HG03432 (cell line): ENCODE results near the gene CETN3.
"Not testable (repeated sequence)": the region's sequence is repeated elsewhere in the genome, so short reads cannot be mapped to it uniquely, and the experiment has no call there.

ENCODE experiments used
- ATAC-seq: cut with Tn5 transposase; IDR thresholded peaks from one replicate; pipeline ENCODE4 v1.9.1; 2021; ENCODE audit warnings: mild to moderate bottlenecking, moderate library complexity; ENCODE audit not compliant: unreplicated experiment

The CETN3 gene

DNA sequence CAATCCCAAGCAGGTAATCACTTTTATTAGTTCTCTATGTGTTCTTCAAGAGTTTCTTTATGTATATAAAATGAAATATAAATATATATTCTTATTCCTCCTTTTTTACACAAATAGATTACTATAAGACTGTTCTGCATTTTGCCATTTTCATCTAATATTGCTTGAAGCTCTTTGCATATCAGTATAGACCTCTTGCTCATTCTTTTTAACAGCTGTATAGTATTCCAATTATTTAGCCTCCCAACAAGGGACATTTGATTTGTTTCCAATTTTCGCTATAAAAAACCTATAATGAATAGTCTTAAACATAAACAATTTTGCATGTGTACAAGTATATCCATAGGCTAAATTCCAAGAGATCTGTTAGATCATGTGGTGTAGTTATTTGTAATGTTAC, 25.2 kb downstream of the CETN3 start:
- ATAC-seq: no peak

DNA sequence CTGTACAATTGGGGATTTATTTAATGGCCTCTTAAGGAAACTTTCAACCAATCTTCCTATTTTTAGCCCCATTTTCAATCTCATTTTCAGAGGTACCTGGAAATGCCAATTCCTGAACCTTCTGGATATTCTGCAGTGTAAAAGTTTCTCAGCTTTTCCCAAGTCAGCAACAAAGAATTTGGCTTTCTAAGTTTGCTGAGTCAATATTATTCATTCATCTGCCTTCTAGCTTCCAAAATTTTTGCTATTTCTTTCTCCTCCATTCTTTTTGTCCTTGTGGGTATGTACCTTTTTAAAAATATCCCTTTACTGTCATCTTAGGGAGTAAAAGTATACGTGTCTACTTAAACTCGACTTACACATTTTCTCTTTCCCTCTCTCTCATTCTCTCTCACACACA, 25.7 kb downstream of the CETN3 start:
- no peak for ATAC-seq

DNA sequence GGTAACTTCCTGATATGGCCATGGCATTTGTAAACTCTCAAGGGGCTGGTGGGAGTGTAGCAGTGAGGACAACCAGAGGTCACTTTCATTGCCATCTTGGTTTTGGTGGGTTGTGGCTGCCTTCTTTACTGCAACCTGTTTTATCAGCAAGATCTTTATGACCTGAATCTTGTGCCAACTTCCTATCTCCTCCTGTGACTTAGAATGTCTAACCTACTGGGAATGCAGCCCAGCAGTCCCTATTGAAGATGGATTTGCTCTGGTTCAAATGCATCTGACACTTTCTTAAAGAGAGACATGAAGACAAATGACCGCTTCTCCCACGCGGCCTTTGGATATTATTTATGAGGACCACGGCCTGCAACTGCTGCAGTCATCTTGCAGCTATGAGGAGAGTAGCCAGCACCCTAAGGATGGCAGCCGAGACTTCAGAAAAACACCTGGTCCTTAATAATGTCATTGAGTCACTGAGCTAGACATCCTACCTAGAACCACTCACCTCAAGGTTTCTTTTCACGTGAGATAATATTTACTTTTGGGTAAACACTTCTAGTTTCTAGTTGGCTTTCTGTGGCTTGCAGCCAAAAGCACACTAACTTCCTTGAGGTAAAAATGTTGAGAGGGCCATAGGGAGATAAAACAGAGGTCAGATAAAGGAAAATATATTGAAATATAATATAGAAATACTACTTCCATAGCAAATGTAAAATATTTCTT, 28.2 kb downstream of the CETN3 start:
- no peak for ATAC-seq

DNA sequence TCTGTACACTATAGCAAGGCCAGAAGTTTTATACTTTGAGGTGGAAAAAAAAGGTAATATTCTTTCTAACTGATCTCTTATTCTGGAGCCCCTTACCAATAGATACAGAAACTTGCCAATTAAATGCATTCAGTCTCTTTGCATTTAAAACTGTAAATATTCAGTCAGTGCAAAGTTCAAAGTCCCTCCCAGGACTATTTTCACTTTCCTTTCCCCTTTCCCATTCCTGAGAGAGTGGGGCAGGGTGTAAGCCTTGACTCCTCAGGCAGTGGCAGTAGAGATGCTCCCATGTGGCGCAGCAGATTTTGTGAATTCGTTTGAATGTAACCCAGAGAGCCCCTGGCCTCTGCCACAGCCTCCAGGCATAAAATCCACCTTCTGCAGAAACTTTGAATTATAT, 29.9 kb downstream of the CETN3 start:
- no peak for ATAC-seq

DNA sequence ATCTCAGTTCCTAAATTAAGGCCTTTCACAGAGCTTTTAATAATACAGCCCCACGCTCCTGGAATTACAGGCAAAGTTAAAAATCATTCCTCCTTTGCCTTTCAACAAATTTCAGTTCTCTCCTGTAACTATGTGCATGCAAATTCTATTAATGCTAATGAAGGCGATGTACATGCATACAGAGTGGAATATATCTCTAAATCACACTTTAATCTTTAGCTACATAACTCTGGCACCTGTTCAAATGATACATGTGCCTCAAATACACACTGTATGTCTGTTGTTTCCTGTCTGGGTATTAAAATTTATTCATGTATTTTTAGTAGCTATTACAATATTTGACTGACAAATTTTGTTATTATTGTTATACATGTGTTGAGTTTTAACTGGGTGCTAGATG, 30.8 kb downstream of the CETN3 start:
- ATAC-seq: no peak

DNA sequence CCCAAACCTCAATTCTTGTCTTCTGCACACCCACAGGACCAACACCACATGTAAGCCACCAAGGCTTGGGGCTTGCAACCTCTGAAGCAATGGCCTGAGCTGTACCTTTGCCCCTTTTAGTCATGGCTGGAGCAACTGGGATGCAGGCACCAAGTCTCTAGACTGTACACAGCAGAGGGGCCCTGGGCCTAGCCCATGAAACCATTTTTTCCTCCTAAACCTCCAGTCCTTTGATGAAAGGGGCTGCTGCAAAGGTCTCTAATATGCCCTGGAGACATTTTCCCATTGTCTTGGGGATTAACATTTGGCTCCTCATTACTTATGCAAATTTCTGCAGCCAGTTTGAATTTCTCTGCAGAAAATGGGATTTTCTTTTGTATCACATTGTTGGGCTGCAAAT, 38.3 kb downstream of the CETN3 start:
- not testable (repeated sequence) for ATAC-seq

DNA sequence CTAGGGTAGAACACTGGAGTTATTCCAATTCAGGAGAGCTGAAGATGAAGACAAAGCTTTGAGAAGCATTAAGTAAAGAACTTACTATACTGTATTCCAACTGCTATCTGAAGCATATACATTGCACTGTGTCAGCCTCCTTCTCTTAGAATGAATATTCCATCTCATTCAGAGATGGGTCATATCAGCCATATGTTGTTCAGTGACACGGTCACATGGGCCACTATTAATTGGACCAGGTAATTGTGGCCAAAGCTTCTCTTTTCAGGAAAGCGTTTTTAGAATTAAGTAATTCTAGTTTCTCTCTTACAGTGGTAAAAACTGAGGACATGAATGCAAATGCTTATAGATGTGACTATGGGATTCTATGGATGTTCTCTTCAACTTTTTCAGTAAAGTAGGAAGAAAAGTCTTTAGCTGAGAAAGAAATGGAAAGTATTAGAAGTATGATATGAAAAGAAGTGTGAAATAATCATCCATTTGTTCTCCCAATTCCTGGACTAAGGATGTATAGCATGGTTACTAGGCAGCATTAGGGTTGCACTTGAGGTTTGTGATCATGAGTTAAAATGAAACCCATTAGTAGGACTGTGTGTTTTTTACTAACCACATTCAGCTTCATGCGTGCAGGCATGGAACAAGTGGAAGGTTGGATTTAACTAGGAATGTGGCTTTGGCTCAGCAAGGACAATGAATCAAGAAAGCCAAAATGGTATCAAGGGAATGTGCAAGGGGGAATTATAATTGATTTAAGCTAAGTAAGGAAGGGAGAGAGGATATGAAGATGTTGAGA, 40.9 kb downstream of the CETN3 start:
- ATAC-seq: peak; percentile 89

DNA sequence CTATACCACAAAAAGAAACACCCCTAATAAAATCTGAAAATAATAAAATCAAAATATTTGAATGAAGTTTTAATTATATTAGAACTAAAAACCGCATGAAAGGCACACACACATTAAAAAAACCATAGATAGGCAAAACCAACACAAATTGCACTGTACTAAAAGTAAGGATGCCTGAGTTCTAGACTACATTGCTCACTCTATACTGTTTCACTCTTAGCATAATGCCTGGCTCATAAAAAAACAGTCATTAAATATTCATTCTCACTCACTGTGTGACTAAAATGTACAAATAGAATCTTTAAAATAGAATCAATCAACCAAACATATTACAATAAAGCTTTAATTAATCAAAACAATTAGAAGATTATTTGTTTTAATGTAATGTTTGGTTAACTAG, 41.7 kb downstream of the CETN3 start:
- no peak for ATAC-seq

DNA sequence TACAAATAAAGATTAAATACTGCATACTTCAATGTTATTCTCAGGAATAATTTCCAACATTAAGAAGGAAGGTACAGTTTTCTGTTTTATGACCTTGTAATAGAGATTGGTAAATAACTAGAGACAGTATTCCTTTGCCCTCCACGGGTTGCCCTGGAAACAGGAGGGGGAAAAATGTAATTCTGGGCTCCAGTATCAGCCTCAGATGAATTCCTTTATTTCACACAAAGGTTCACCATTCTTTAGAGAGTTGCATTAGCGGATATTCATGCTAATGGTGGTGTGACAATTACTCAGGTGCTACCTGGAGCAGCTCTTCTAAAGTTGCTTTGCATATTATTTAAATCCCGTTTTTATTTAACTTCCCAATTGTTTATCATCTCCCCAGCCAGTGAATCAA, 42.6 kb downstream of the CETN3 start:
- ATAC-seq: no peak

DNA sequence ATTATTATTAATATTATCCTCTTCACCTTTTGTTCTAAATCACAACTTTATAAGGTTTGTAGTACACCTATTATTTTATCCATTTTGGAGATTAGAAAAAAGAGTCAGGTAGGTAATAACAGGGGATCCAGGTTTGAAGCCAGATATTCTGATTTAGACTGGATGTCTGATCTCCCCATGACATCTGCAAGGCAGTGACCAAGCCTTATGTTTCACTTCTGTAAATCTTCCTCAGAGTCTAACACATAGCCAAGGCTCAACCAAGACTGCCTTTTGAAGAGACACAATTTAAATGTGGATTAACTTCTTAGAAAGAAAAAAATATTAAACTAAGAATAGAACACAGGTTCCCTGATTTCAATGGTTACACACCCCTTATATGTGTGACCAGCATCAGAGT, 44.2 kb downstream of the CETN3 start:
- ATAC-seq: no peak

DNA sequence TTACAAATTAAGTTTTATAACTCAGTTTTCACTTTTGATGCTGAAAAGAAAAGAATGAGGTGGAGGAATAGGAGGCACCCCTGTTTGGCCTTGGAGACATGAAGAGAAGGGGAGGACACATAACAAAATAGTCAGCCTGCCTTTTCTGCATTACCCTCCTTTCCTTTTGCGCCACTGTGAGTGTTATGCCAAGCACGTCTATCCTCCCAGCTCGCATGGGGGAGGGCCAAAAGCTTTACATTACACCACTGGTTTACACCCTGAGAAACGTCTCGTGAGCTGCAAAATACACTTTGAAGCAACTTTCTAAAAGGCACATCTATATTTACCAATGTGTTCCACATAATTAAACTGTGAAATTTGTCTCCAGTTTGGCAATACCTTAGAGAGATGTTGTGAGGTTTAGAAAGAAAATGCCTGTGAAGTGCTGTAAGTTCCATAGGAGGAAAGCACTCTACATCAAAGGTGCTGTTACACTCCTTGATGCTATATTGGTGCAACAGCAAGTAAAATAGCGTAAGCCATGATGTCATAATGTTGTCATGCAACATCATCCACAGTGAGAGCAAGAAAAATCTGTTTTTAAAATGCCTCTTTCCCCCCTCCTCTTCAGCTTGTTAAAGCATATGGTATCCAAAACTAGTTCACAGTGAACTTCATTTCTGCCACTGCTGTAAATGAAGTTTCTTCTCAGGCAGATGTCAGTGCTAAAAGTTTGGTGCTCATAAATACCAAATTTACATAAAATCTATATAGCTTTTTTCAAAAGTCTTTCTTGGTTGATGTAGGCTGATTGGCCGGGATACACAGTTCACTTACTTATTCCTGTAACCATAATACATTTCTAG, 50.3 kb downstream of the CETN3 start:
- no peak for ATAC-seq

DNA sequence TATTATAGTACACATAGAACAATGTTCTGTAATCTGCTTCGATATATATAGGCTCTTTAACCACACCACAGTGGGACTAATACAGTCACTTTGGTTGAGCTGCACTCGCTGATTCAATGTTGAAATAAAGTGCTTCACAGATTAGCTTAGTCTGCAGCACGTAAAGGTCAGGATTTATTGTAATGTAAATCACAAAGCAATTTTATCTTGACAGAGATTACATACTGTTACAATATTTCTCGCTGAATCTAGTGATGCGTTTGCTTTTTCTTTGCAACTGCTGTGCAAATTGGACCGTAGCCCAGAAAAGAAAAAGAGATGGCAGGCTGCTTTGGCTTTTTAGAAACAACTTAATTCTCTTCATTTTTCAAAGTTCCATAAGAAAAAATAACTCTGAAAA, 52.9 kb downstream of the CETN3 start:
- no peak for ATAC-seq

DNA sequence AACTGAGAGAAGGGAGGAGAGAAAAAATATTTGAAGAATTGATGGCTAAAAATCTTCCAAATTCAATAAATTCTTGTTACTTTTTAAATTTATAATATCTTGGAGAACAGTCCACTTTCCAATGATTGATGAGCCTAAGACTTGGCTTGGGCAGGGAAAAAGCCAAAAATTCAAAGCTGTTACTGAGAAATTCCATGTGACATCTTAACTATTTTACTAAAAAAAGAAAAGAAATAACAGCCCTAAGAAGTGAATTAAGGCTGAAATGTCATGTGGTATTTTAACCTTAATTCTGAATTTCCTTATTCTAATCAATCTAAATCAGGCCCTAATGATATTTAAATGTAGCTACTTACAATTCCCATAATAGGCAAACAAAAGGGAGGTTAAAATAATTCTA, 53.4 kb downstream of the CETN3 start:
- ATAC-seq: no peak

DNA sequence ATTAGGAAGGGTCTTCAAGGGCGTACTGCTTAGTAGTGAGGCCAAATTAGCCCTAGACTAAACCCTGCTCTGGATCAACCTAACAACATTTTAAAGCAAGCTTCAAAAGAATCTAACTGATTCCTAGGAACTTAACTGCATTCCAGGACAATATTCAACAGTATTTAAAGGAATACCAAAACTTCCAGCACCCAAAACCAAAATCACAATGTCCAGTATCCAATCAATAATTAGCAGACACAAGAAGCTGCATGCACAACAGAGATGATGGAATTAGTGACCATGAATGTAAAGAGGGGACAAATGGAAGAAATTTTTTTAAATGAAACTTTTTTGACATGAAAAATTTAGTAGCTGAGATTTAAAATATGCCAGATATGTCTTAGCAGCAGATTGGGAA, 53.9 kb downstream of the CETN3 start:
- ATAC-seq: no peak

DNA sequence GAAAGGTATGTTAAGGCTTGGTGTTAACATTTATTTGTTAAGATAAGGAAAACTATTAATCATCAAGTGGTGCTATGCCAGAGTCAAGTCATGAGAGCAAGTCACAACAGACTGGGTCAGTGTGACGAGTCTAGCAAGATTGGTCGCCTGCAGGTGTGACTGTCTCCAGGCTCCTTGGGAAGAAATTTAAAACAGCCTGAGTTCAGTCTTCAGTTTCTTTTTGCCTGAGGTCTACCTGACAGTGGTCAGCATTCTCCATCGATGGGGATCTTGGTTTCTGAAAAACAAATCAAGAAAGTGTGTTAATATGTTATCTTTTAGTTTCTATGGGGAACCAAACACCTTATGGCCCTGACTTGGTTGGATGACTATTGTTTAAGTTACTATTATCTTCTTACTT, 56.3 kb downstream of the CETN3 start:
- peak; percentile 82 for ATAC-seq

DNA sequence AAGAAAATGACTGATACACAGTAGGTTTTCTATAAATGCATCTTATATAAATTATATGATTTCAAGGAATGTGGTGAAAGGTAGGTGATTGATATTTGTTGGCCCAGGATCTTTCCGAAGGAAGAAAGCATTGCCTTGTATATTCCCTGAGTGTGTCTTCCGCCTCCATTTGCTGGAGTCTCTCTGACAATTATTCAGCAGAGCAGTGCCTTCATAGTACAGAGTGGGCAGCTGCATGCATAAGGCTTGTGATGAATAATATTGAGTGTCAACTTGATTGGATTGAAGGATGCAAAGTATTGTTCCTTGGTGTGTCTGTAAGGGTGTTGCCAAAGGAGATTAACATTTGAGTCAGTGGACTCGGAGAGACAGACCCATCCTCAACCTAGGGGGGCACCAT, 58.5 kb downstream of the CETN3 start:
- ATAC-seq: no peak

DNA sequence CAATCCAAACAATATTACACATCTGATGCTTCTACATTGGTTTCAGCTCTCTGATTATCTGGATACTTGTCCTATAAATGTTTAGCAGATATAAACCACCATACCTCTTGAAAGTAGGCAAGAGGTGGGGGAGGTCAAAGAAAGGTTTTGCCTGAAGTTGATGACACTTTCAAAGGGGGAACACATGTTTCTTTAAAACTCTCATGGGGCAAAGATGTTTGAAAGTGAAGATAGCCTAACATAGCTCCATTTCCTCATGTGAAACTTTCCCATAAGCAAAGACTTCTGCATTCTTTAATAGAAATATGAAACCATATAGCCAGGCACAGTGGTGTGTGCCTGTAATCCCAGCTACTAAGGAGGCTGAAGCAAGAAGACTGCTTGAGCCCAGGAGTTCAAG, 62.1 kb downstream of the CETN3 start:
- ATAC-seq: peak; percentile 79

DNA sequence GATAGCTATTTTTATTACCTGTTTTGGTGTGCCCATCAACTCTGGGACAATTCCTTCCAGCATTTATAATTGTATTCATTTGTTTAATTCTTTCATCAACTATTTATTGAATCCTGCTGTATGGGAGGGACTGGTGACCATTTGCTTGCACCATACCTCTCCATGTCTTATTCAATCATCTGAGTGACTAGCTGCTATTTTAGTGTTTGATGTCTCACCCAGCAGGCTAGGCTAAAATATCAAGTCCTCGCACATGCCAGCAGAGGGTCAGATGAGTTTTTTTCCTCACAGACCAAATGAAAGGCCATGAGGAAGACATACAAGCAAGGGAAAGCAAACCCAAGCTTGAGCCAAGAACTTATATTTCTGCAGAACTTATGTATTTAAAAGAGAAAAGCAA, 63.9 kb downstream of the CETN3 start:
- no peak for ATAC-seq

DNA sequence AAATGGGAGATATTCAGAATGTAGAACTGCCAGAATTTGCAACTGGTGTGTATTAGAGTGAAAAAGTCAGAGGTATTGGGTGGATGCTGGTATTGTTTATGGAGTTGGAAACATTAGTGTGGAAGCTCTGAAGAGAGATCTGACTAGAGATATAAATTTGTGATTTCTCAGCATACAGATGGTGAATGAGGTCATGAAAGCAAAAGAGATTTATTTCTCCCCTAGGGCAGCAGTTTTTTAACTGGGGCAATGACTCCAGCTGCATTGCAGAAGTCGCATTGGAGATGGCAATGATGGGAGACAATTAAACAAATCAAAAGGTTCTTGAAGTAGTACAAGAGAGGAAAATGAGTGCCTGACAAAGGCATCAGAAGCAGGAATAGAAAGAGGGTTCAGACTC, 64.9 kb downstream of the CETN3 start:
- ATAC-seq: no peak

DNA sequence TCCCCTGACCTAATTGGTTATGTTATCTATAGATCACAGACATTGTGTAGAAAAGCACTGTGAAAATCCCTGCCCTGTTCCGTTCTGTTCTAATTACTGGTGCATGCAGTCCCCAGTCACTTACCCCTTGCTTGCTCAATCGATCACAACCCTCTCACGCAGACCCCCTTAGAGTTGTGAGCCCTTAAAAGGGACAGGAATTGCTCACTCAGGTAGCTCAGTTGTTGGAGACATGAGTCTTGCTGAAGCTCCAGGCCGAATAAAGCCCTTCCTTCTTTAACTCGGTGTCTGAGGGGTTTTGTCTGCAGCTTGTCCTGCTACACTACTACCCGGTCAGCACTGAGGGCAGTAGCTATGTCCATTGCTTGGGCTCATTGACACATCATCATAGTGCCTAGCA, 65.8 kb downstream of the CETN3 start:
- ATAC-seq: not testable (repeated sequence)

DNA sequence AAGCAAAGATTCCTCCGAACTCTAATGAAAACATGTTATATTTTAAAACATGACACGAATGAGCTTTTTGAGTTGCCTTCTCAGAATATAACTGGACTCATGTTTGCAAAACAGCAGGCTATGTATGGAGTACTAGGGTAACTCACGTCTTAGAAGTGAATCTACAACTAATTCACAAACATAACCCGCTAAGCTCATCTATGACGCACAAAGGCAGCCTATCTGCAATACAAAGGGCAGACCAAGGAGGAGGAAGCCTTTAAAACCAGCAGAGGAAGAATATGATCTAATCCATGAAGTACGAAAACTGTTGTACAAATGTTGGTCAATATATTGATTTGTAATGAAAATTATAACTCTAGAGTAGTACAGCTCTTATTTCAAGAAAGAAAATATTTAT, 67.0 kb downstream of the CETN3 start:
- no peak for ATAC-seq
